OCI-LY7 (cell line): Measurements from ENCODE around the gene ARPC1B. TPM values are rescaled to one million over a fixed set of nuclear protein-coding genes. Genes with fewer than 3 reads are reported as not detected.

ENCODE experiments used
- BruUV-seq: library from RNA; stranded (reverse); fragments of 400-500 nt; replicated peaks from 2 replicates; lab custom pipeline; 2021; lab: Mats Ljungman, UMichigan
- CTCF ChIA-PET: fragments of 300-600 bp; sonication (Branson Sonifier 250); formaldehyde crosslinking; loops from one replicate; lab custom pipeline; 2022; ENCODE audit warnings: antibody characterized with exemption; ENCODE audit not compliant: unreplicated experiment; lab: Charles Lee
- POLR2A ChIA-PET: fragments of 300-600 bp; sonication (Branson Sonifier 250); formaldehyde crosslinking; loops from one replicate; lab custom pipeline; 2022; ENCODE audit warnings: antibody characterized with exemption; lab: Charles Lee
- DNase-seq: peaks from one replicate; pipeline ENCODE4 v3.0.0-alpha.2; 2015; ENCODE audit warnings: low spot score
- H2AFZ ChIP-seq: fragments of 200-600 bp; sonication (generic), shearing (Covaris generic); 2 replicates; pipeline ENCODE4 v1.6.1; 2014; ENCODE audit warnings: mild to moderate bottlenecking, antibody characterized with exemption, low read length, moderate library complexity
- H3K27ac ChIP-seq: fragments of 200-600 bp; sonication (generic); 2 replicates; pipeline ENCODE4 v1.5.1; 2014; ENCODE audit warnings: mixed run types, low read depth, mild to moderate bottlenecking, moderate library complexity, low read length, inconsistent platforms; ENCODE audit not compliant: poor library complexity, severe bottlenecking
- H3K36me3 ChIP-seq: fragments of 200-600 bp; sonication (generic); 2 replicates; pipeline ENCODE4 v1.6.1; 2014; ENCODE audit warnings: mild to moderate bottlenecking, antibody characterized with exemption, low read length, moderate library complexity, mixed read lengths; ENCODE audit not compliant: insufficient read depth
- H3K4me1 ChIP-seq: fragments of 200-600 bp; sonication (generic); 2 replicates; pipeline ENCODE4 v1.5.1; 2014; ENCODE audit warnings: mild to moderate bottlenecking, low read length; ENCODE audit not compliant: insufficient read depth, poor library complexity, severe bottlenecking
- H3K4me2 ChIP-seq: fragments of 200-600 bp; sonication (generic); 2 replicates; pipeline ENCODE4 v1.6.1; 2014; ENCODE audit warnings: mild to moderate bottlenecking, low read length
- H3K4me3 ChIP-seq: fragments of 200-600 bp; sonication (generic); 2 replicates; pipeline ENCODE4 v1.5.1; 2014; ENCODE audit warnings: mild to moderate bottlenecking, low read depth, low read length; ENCODE audit not compliant: poor library complexity, severe bottlenecking
- H3K79me2 ChIP-seq: fragments of 200-600 bp; sonication (generic); 2 replicates; pipeline ENCODE4 v1.6.1; 2016; ENCODE audit warnings: low read depth, mild to moderate bottlenecking, low read length, moderate library complexity, mixed read lengths; ENCODE audit not compliant: insufficient read depth
- H3K9me2 ChIP-seq: fragments of 200-600 bp; sonication (generic); 2 replicates; pipeline ENCODE4 v1.6.1; 2016; ENCODE audit warnings: mild to moderate bottlenecking, low read length, mixed read lengths; ENCODE audit not compliant: insufficient read depth
- H3K9me3 ChIP-seq: fragments of 200-600 bp; sonication (generic); 2 replicates; pipeline ENCODE4 v1.6.1; 2014; ENCODE audit warnings: mild to moderate bottlenecking, mixed run types, low read length, mixed read lengths
- H4K20me1 ChIP-seq: fragments of 200-600 bp; sonication (generic); 2 replicates; pipeline ENCODE4 v1.6.1; 2014; ENCODE audit warnings: mild to moderate bottlenecking, antibody characterized with exemption, low read length, moderate library complexity, mixed read lengths; ENCODE audit not compliant: insufficient read depth
- EZH2phosphoT487 ChIP-seq: fragments of 200-600 bp; sonication (generic); IDR thresholded peaks from 2 replicates; pipeline ENCODE4 v1.6.1; 2018; ENCODE audit warnings: low read depth, borderline replicate concordance, mild to moderate bottlenecking, mixed run types, antibody characterized with exemption, low read length, moderate library complexity, mixed read lengths
- intact Hi-C: fragments of 100-400 bp; cut with micrococcal nuclease; formaldehyde crosslinking; loops from one replicate; pipeline ENCODE4 v1.10.0; 2022; ENCODE audit not compliant: unreplicated experiment
- total RNA-seq, 2 experiments: library from RNA; depleted of rRNA in 1 of 2; stranded (reverse); fragments of >200 nt in 1 of 2; shearing (Covaris generic) in 1 of 2; gene quantifications; 2 replicates each; pipeline ENCODE4 v1.2.3, GENCODE V29; 2014 to 2022
- TF ChIP-seq, protein P1 (sequence below): fragments of 200-600 bp; sonication (generic); conservative IDR thresholded peaks from 2 replicates; pipeline ENCODE4 v1.5.1; 2014; ENCODE audit warnings: mild to moderate bottlenecking, antibody characterized with exemption, low read length, moderate library complexity, mixed read lengths

ARPC1B gene
- total RNA-seq, 2 experiments from 2014 or later: 169 to 191 TPM

DNA sequence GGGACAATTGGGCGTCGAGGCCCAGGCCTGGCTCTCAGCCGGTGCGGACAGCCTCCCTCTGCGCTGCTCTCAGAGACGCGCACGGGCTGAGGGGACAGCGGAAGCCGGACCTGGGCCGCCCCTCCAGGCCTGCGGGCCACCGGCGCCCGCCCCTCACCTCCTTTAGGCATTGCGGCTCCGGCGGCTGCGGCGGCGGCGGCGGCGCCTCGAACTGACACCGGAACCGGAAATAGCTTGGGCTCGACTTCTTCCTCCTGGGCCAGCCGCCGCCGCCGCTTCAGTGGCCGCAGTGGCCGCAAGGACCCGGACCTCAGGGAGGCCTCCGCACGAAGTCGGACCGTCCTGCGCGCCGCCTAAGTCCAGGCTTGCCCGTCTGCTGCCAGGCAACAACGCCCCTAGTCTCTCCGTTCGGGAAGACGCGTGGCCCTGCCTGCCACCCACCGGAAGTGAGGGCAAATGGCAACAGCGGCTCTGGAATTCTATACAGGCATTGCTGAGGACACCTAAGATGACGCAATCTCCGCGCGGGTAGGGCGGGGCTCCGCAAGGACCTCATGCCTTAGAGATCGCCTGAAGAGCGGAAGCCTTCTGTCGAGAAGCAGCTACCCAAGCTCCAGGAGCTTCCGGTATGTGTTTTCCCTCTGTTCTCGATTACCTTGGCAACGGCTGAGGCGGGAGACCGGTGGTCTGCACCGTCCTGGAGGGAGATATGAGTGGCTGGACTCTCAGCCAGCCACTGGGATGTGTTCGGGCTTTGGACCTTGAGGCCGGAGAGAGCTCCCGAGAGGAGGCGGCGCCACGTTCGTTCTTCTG is 34.1 kb downstream of the ARPC1B start, which contains the start of the genes BUD31 and PDAP1:
Gene BUD31, plus strand, starts transcription at position 591 of the 813 bp plus-strand sequence. CDS start 2,124 bp downstream, outside the sequence.
Gene PDAP1, minus strand, starts transcription at position 219 of the 813 bp plus-strand sequence. Its CDS starts 49 bp downstream, at position 170.
- Histone ChIP-seq H3K4me2 (peak within 1 kb of the TSS; percentile 95), H3K9me2 (no peaks in the 10 kb centered on the region), H3K4me1 (peaks cover 32% of the 10 kb centered on the region), H4K20me1 (peaks cover 22% of the 10 kb centered on the region; the same call in 1 of the 2 replicates), H3K36me3 (peaks cover 55% of the 10 kb centered on the region), H3K27ac (peak within 1 kb of the TSS; percentile 69), H2AFZ (peak within 1 kb of the TSS; percentile 30; the same call in 1 of the 2 replicates), H3K79me2 (peaks cover 67% of the 10 kb centered on the region), H3K9me3 (no peaks in the 10 kb centered on the region), H3K4me3 (peak within 1 kb of the TSS; percentile 92)
- no peak for TF ChIP-seq EZH2phosphoT487
- TF ChIP-seq, protein P1, sequence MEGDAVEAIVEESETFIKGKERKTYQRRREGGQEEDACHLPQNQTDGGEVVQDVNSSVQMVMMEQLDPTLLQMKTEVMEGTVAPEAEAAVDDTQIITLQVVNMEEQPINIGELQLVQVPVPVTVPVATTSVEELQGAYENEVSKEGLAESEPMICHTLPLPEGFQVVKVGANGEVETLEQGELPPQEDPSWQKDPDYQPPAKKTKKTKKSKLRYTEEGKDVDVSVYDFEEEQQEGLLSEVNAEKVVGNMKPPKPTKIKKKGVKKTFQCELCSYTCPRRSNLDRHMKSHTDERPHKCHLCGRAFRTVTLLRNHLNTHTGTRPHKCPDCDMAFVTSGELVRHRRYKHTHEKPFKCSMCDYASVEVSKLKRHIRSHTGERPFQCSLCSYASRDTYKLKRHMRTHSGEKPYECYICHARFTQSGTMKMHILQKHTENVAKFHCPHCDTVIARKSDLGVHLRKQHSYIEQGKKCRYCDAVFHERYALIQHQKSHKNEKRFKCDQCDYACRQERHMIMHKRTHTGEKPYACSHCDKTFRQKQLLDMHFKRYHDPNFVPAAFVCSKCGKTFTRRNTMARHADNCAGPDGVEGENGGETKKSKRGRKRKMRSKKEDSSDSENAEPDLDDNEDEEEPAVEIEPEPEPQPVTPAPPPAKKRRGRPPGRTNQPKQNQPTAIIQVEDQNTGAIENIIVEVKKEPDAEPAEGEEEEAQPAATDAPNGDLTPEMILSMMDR: no peak
- ChIA-PET CTCF (interaction anchor here (0.6 kb wide), 1 partner anchor 21 kb away, joined by 3 read pairs; no protein-coding TSS in a partner anchor), POLR2A (interaction anchor here (0.6 to 2.7 kb wide), 11 partner anchors 10 to 404 kb away, joined by 3 to 11 read pairs (median 4); partner anchors contain the start of genes ARPC1A, ATP5MF and PTCD1)
- no TSS peak for BruUV-seq
- peak; percentile 95 for DNase-seq
- intact Hi-C loops: loop anchor here (1.0 to 5.0 kb wide), 3 partner anchors 28 to 36 kb away; partner anchors contain the start of genes ARPC1B, CPSF4 and PTCD1

DNA sequence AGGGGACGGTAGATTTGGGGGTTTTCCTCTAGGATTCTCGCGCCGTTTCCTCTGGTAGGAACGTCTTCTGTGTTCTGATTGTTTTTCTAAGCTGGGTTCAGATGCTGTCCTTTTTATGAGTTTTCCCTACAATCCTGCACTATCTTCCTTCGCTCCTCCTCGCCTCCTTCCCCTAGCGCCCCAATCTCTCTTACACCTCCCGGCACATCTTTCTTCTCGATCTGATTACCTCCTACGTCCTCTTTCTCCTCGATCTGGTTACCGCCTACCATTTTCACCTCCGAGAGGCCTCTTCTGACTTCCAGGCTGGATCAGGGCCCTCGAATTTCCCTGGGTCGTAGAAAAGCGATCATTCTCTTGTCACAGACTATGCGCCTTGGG is 34.7 kb downstream of the ARPC1B start:
- H4K20me1 ChIP-seq: peaks cover 22% of the 10 kb centered on the region; the same call in 1 of the 2 replicates
- H3K4me3 ChIP-seq: peak overlapping the region; percentile 92
- peak overlapping the region; percentile 69 for H3K27ac ChIP-seq
- intact Hi-C loops: loop anchor here (2.0 to 5.0 kb wide), 2 partner anchors 28 to 37 kb away; partner anchors contain the start of gene ARPC1B
- ChIA-PET POLR2A (interaction anchor here (0.6 to 2.7 kb wide), 11 partner anchors 11 to 148 kb away, joined by 3 to 11 read pairs (median 4); partner anchors contain the start of genes ARPC1A, ATP5MF and PTCD1), CTCF (no interaction called here)
- DNase-seq: peak; percentile 19
- TF ChIP-seq EZH2phosphoT487: no peak
- TF ChIP-seq, protein P1: no peak
- no peaks in the 10 kb centered on the region for H3K9me3 ChIP-seq
- peaks cover 54% of the 10 kb centered on the region for H3K36me3 ChIP-seq
- BruUV-seq: no TSS peak
- H3K79me2 ChIP-seq: peaks cover 67% of the 10 kb centered on the region
- peaks cover 32% of the 10 kb centered on the region for H3K4me1 ChIP-seq
- H3K9me2 ChIP-seq: no peaks in the 10 kb centered on the region
- peak overlapping the region; percentile 95 for H3K4me2 ChIP-seq
- H2AFZ ChIP-seq: peak overlapping the region; percentile 30; the same call in 1 of the 2 replicates
